ENCODE data around the gene AP4E1.
"Not testable (repeated sequence)": the region's sequence is repeated elsewhere in the genome, so short reads cannot be mapped to it uniquely, and the experiment has no call there.

AP4E1 gene

GRCh38 chr15:50908209-50909009 lies at the start of gene AP4E1:
Gene AP4E1 (plus strand): TSS chr15:50908683. CDS start chr15:50908779, 96 bp downstream.
- peak; percentile 92 for DNase-seq (ENCODE audit: low read depth in 1 of 2, low spot score in 1 of 2)

GRCh38 chr15:50860824-50861223 lies 47.7 kb upstream of the AP4E1 start:
- no peak for DNase-seq (ENCODE audit: low read depth in 1 of 2, low spot score in 1 of 2)

- no peak for DNase-seq (ENCODE audit: low read depth in 1 of 2, low spot score in 1 of 2)
Observed at GRCh38 chr15:50862553-50862952, 45.9 kb upstream of the AP4E1 start.

- no peak for DNase-seq (ENCODE audit: low read depth in 1 of 2, low spot score in 1 of 2)
Observed at GRCh38 chr15:50864873-50865272, 43.6 kb upstream of the AP4E1 start.

GRCh38 chr15:50865515-50866353 lies 42.7 kb upstream of the AP4E1 start:
- DNase-seq (ENCODE audit: low read depth in 1 of 2, low spot score in 1 of 2) = no peak

GRCh38 chr15:50871832-50872231 lies 36.7 kb upstream of the AP4E1 start:
- DNase-seq (ENCODE audit: low read depth in 1 of 2, low spot score in 1 of 2) = no peak

GRCh38 chr15:50872832-50873426 lies 35.6 kb upstream of the AP4E1 start:
- no peak for DNase-seq (ENCODE audit: low read depth in 1 of 2, low spot score in 1 of 2)

GRCh38 chr15:50873935-50874361 lies 34.5 kb upstream of the AP4E1 start:
- DNase-seq (ENCODE audit: low read depth in 1 of 2, low spot score in 1 of 2) = no peak

- DNase-seq (ENCODE audit: low read depth in 1 of 2, low spot score in 1 of 2) = not testable (repeated sequence)
Observed at GRCh38 chr15:50875238-50875637, 33.2 kb upstream of the AP4E1 start.

- DNase-seq (ENCODE audit: low read depth in 1 of 2, low spot score in 1 of 2) = no peak
Observed at GRCh38 chr15:50876260-50876988, 32.1 kb upstream of the AP4E1 start.

- peak; percentile 32 to 73 for DNase-seq (ENCODE audit: low read depth in 1 of 2, low spot score in 1 of 2)
Observed at GRCh38 chr15:50876989-50877360, 31.5 kb upstream of the AP4E1 start.

- no peak for DNase-seq (ENCODE audit: low read depth in 1 of 2, low spot score in 1 of 2)
Observed at GRCh38 chr15:50879016-50879617, 29.4 kb upstream of the AP4E1 start.

GRCh38 chr15:50880206-50880605 lies 28.3 kb upstream of the AP4E1 start:
- no peak for DNase-seq (ENCODE audit: low read depth in 1 of 2, low spot score in 1 of 2)

- peak in 1 of 2 donors; percentile 14 for DNase-seq (ENCODE audit: low read depth in 1 of 2, low spot score in 1 of 2)
Observed at GRCh38 chr15:50880651-50881114, 27.8 kb upstream of the AP4E1 start.

- DNase-seq (ENCODE audit: low read depth in 1 of 2, low spot score in 1 of 2) = no peak
Observed at GRCh38 chr15:50881121-50882048, 27.1 kb upstream of the AP4E1 start.

- DNase-seq (ENCODE audit: low read depth in 1 of 2, low spot score in 1 of 2) = no peak
Observed at GRCh38 chr15:50883903-50884302, 24.6 kb upstream of the AP4E1 start.

- DNase-seq (ENCODE audit: low read depth in 1 of 2, low spot score in 1 of 2) = no peak
Observed at GRCh38 chr15:50884540-50884939, 23.9 kb upstream of the AP4E1 start.

GRCh38 chr15:50886139-50886467 lies 22.4 kb upstream of the AP4E1 start:
- no peak for DNase-seq (ENCODE audit: low read depth in 1 of 2, low spot score in 1 of 2)

- DNase-seq (ENCODE audit: low read depth in 1 of 2, low spot score in 1 of 2) = no peak
Observed at GRCh38 chr15:50886611-50887345, 21.7 kb upstream of the AP4E1 start.

All from activated CD4-positive, alpha-beta T cell treated with anti-CD3 and anti-CD28 coated beads, Interleukin-2, amount 50 U/mL, for 24 hours (primary cell).